Measurements from ENCODE around the gene NANOS2.

Gene NANOS2

DNA sequence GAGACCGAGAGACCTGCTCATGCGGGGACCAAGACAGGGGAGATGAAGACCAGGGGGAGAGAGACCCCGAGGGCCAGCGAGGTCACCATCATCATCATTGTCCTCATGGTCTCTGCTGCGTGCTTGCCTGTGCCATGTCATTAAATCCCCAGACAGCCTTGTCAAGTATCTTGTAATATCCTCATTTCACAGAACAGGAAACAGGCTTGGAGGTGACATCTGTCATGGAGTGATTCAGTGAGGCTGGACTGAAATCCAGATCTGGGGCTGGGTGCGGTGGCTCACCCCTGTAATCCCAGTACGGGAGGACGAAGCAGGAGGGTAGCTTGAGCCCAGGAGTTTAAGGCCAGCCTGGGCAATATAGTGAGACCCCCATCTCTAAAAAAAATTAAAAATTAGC, 5.9 kb upstream of the NANOS2 start:
- Histone ChIP-seq H3K36me3 (ENCODE audit: control insufficient read depth, insufficient read depth, low read length) (no peaks in the 10 kb centered on the region), H3K4me1 (ENCODE audit: control insufficient read depth, insufficient read depth, low read length) (no peaks in the 10 kb centered on the region), H3K27me3 (ENCODE audit: control insufficient read depth, insufficient read depth, low read length) (peaks cover 6% of the 10 kb centered on the region), H3K4me3 (ENCODE audit: low read length) (no peak overlapping the region), H3K9me3 (ENCODE audit: control insufficient read depth, low read length) (no peaks in the 10 kb centered on the region), H3K9ac (ENCODE audit: low read length) (no peak overlapping the region)

DNA sequence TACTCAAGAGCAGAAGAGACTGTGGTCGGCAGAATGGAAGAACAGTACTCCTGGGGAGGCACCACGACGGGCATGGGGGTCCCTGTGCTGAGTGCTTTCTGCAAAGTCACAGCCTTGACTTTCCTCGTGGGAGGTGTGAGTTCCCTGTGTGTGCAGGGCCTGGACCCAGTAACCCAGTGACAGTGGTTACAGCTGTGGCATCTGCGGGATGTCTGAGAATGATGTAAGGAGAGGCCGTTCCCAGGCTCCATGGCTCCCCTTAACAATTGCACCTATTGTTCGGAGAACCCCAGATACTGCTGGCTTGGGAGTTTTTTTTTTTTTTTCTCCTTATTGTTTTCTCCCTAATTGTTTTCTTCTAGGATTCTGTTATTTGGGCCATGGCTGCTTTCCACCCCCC, 5.1 kb upstream of the NANOS2 start:
- no peaks in the 10 kb centered on the region for H3K4me1 ChIP-seq (ENCODE audit: control insufficient read depth, insufficient read depth, low read length)
- peaks cover 6% of the 10 kb centered on the region for H3K27me3 ChIP-seq (ENCODE audit: control insufficient read depth, insufficient read depth, low read length)
- no peaks in the 10 kb centered on the region for H3K36me3 ChIP-seq (ENCODE audit: control insufficient read depth, insufficient read depth, low read length)
- H3K9ac ChIP-seq (ENCODE audit: low read length), result no peak overlapping the region
- H3K9me3 ChIP-seq (ENCODE audit: control insufficient read depth, low read length), result no peaks in the 10 kb centered on the region
- no peak overlapping the region for H3K4me3 ChIP-seq (ENCODE audit: low read length)

DNA sequence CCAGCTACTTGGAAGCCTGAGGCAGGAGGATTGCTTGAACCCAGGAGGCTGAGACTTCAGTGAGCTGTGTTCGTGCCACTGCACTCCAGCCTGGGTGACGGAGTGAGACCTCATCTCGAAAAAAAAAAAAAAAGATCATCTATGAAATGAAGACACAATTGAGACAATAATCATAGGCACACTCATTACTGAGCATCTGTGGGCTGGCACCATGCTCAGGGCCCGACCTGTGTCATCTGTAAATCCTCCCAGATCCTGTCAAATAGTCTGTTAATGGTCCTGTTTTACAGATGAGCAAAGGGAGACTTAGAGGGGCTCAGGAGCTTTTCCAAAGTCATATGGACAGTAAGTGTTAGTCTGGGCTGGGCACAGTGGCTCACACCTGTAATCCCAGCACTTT, 4.1 kb upstream of the NANOS2 start:
- peaks cover 6% of the 10 kb centered on the region for H3K27me3 ChIP-seq (ENCODE audit: control insufficient read depth, insufficient read depth, low read length)
- no peaks in the 10 kb centered on the region for H3K9me3 ChIP-seq (ENCODE audit: control insufficient read depth, low read length)
- no peaks in the 10 kb centered on the region for H3K4me1 ChIP-seq (ENCODE audit: control insufficient read depth, insufficient read depth, low read length)
- no peaks in the 10 kb centered on the region for H3K36me3 ChIP-seq (ENCODE audit: control insufficient read depth, insufficient read depth, low read length)
- H3K9ac ChIP-seq (ENCODE audit: low read length), result no peak overlapping the region
- H3K4me3 ChIP-seq (ENCODE audit: low read length), result no peak overlapping the region

DNA sequence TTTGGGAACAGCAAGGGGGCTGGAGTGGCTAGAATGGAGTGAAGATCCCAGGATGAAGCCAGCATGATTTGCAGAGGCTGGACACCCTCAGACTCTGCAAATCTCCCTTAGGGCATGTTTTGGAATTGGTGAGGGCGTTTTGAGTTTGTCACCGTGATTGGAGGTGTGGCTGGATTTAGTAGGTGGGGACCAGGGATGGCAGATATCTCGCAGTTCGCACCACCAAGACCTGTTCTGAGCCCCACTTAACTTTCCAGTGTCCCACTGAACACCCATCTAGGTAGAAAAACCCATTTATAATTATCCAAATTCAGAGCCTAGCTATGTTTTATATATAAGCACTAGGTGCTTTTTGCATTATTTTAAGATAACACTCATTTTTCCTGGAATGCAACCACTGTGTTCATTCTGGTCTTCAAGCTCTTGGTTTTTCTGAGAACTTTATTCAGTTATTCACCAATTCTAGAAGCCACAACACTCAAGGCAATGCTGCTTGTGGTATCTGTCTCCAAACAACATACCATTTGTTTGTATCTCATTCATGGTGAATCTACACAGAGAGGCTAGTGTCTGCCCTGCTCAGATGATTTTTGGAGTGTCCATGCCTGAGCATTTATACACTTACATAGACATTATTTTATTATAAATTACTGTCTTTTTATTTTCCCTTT, 3.0 kb upstream of the NANOS2 start:
- H3K4me3 ChIP-seq (ENCODE audit: low read length), result no peak overlapping the region
- H3K36me3 ChIP-seq (ENCODE audit: control insufficient read depth, insufficient read depth, low read length), result no peaks in the 10 kb centered on the region
- no peaks in the 10 kb centered on the region for H3K4me1 ChIP-seq (ENCODE audit: control insufficient read depth, insufficient read depth, low read length)
- H3K9me3 ChIP-seq (ENCODE audit: control insufficient read depth, low read length), result no peaks in the 10 kb centered on the region
- H3K27me3 ChIP-seq (ENCODE audit: control insufficient read depth, insufficient read depth, low read length), result peaks cover 6% of the 10 kb centered on the region
- no peak overlapping the region for H3K9ac ChIP-seq (ENCODE audit: low read length)

DNA sequence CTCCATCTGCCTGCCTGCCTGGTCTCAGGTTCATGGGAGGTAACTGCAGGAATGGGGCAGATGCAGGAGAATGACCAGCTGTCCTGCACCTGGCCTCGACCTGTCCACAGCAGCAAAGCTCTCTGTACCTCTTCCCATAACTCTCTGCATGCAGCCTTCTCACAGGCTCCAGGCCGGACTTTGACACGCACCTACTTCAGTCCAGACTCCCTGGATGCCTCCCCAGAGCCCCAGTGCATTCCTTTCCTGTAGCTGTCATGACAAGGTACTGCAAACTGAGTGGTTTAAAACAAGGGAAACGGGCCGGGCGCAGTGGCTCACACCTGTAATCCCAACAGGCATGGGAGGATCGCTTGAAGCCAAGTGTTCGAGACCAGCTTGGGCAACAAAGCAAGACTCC, 3.3 kb downstream of the NANOS2 start:
- H3K4me3 ChIP-seq (ENCODE audit: low read length), result no peak overlapping the region
- no peaks in the 10 kb centered on the region for H3K36me3 ChIP-seq (ENCODE audit: control insufficient read depth, insufficient read depth, low read length)
- H3K27me3 ChIP-seq (ENCODE audit: control insufficient read depth, insufficient read depth, low read length), result peaks cover 3% of the 10 kb centered on the region
- H3K9ac ChIP-seq (ENCODE audit: low read length), result no peak overlapping the region
- H3K9me3 ChIP-seq (ENCODE audit: control insufficient read depth, low read length), result no peaks in the 10 kb centered on the region
- no peaks in the 10 kb centered on the region for H3K4me1 ChIP-seq (ENCODE audit: control insufficient read depth, insufficient read depth, low read length)

DNA sequence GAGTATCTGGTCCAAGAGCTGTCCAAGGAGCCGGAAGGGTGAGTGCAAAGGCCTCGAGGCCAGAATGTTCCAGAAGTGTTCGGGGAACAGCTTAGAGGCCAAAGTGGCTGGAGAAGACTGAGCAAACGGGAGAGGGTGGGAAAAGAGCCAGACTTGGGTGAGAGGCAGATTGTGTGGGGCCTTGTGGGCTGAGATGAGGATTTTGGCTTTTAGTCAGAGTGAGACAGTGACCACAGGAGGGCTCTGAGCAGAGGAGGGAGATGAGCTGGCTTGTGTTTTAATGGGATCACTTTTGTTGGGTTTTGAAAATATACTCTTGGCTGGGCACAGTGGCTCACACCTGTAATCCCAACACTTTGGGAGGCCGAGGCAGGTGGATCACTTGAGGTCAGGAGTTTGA, 5.6 kb downstream of the NANOS2 start:
- Histone ChIP-seq H3K4me3 (ENCODE audit: low read length) (no peak overlapping the region), H3K36me3 (ENCODE audit: control insufficient read depth, insufficient read depth, low read length) (no peaks in the 10 kb centered on the region), H3K9me3 (ENCODE audit: control insufficient read depth, low read length) (no peaks in the 10 kb centered on the region), H3K9ac (ENCODE audit: low read length) (no peak overlapping the region), H3K27me3 (ENCODE audit: control insufficient read depth, insufficient read depth, low read length) (peaks cover 3% of the 10 kb centered on the region), H3K4me1 (ENCODE audit: control insufficient read depth, insufficient read depth, low read length) (no peaks in the 10 kb centered on the region)

DNA sequence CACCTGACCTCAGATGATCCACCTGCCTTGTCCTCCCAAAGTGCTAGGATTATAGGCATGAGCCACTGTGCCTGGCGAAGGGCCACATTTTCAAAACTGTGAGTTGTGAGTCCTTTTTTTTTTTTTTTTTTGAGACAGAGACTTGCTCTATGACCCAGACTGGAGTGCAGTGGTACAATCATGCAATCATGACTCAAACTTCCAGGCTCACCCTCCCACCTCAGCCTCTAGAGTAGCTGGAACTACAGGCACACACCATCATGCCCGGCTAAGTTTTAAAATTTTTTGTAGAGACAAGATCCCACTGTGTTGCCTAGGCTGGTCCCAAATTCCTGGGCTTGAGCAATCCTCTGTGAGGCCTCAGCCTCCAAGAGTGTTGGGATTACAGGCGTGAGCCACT, 8.4 kb downstream of the NANOS2 start:
- no peaks in the 10 kb centered on the region for H3K9me3 ChIP-seq (ENCODE audit: control insufficient read depth, low read length)
- H3K9ac ChIP-seq (ENCODE audit: low read length), result no peak overlapping the region
- H3K4me3 ChIP-seq (ENCODE audit: low read length), result no peak overlapping the region
- H3K4me1 ChIP-seq (ENCODE audit: control insufficient read depth, insufficient read depth, low read length), result peaks cover 7% of the 10 kb centered on the region
- H3K36me3 ChIP-seq (ENCODE audit: control insufficient read depth, insufficient read depth, low read length), result no peaks in the 10 kb centered on the region
- H3K27me3 ChIP-seq (ENCODE audit: control insufficient read depth, insufficient read depth, low read length), result peaks cover 3% of the 10 kb centered on the region

DNA sequence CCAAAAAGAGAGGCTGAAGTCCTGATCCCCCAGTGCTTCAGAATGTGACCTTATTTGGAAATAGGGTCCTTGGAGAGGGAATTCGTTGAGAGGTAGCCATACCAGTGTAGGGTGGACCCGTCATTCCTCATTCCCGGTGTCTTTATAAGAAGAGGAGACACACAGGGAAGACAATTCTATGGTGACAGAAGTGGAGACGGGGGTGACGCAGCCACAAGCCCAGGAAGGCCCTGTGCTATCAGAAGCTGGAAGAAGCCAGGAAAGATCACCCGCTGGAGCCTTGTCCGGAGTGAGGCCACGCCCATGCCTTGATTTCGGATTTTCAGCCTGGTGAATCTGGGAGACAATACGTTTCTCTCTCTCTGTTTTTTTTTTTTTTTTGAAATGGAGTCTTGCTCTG, 9.6 kb downstream of the NANOS2 start:
- H3K4me3 ChIP-seq (ENCODE audit: low read length), result no peak overlapping the region
- H3K27me3 ChIP-seq (ENCODE audit: control insufficient read depth, insufficient read depth, low read length), result no peaks in the 10 kb centered on the region
- no peak overlapping the region for H3K9ac ChIP-seq (ENCODE audit: low read length)
- no peaks in the 10 kb centered on the region for H3K9me3 ChIP-seq (ENCODE audit: control insufficient read depth, low read length)
- H3K4me1 ChIP-seq (ENCODE audit: control insufficient read depth, insufficient read depth, low read length), result peaks cover 13% of the 10 kb centered on the region
- H3K36me3 ChIP-seq (ENCODE audit: control insufficient read depth, insufficient read depth, low read length), result no peaks in the 10 kb centered on the region

DNA sequence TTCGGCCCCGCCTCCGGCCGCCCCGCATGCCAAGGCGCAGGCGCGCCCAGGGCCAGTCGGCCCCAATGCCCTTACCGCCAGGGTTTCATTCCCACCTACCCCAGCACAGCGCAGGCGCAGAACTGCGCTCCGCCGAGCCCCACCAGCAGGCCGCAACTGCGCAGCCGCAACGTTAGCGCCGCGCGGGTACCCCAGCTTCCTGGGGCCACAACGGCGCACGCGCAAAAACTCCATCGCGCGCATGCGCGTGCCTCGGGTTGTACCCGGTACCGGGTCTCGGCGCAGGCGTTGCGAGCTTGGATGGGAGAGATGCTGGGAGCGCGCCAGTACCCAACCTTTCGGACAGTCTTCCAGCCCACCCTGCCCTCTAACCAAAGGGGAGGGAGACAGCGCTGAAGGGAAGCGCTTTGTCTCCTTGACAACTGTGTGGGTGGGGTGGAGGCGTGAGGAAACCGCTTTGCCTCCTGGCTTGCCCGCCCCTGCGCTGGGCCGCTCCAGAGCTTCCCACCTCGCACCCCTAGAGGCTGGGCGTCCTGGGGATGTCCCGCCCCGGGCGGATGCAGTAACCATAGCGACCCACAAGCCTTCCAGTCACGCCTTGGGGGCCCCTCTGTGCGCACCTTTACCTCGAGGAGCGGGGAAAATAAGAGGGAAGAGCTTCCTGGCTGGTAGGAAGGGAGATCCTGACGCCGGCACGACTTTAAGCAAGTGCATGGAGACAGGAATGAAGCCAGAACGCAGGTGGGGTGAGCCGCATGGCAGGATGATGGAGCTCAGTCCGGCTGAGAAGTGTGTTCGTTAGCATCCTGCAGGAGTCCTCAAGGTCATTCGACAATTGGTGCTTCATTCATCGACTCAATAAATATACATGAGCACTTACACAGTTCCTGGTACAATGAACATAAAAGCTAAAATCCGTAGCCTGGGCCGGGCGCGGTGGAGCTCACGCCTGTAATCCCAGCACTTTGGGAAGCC, 11.6 kb downstream of the NANOS2 start:
- peak overlapping the region; percentile 79 for H3K4me3 ChIP-seq (ENCODE audit: low read length)
- peaks cover 13% of the 10 kb centered on the region for H3K4me1 ChIP-seq (ENCODE audit: control insufficient read depth, insufficient read depth, low read length)
- no peaks in the 10 kb centered on the region for H3K9me3 ChIP-seq (ENCODE audit: control insufficient read depth, low read length)
- H3K27me3 ChIP-seq (ENCODE audit: control insufficient read depth, insufficient read depth, low read length), result no peaks in the 10 kb centered on the region
- H3K36me3 ChIP-seq (ENCODE audit: control insufficient read depth, insufficient read depth, low read length), result no peaks in the 10 kb centered on the region
- peak overlapping the region; percentile 78 for H3K9ac ChIP-seq (ENCODE audit: low read length)

DNA sequence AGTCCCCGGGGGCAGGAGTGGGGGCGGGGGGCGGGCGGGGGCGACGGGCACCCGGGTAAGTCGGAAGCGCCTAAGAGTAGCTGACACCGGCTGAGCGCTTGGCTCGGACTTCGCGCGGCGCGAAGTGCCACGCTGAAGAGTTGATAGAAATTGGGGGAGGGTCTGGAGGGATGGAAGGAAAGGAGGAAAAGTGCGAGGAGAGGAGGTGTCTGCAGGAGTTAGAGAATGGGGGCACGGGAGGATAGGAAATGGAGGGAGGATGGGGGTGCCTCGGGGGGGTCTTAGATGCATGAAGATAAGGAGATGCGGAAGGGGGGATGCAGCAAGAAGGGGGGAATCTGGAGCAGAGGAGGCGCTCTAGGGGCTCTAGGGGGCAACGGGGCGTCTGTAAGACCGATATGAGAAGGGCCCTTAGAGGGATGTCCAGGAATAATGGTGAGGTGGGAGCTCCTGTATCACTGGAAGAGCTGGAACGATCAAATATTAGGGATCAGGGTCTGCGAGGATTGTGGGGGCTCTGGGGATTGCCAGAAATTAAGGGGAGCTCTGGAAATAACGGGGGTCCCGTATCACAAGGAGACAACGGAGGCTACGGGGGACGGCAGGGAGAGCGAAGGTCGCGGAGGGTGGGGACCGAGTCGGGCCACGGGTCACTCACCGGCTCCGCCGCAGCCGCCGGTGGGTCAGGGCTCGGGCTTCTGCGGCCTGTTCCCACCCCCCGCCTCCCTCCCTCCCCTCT, 12.5 kb downstream of the NANOS2 start, which contains the start of gene MYPOP:
Gene MYPOP, minus strand, starts transcription at position 702 of the 739 bp plus-strand sequence. CDS start 840 bp downstream, outside the sequence.
- H3K36me3 ChIP-seq (ENCODE audit: control insufficient read depth, insufficient read depth, low read length), result no peaks in the 10 kb centered on the region
- peaks cover 13% of the 10 kb centered on the region for H3K4me1 ChIP-seq (ENCODE audit: control insufficient read depth, insufficient read depth, low read length)
- H3K9me3 ChIP-seq (ENCODE audit: control insufficient read depth, low read length), result no peaks in the 10 kb centered on the region
- H3K27me3 ChIP-seq (ENCODE audit: control insufficient read depth, insufficient read depth, low read length), result no peaks in the 10 kb centered on the region
- peak within 1 kb of the TSS; percentile 79 for H3K4me3 ChIP-seq (ENCODE audit: low read length)
- peak within 1 kb of the TSS; percentile 78 for H3K9ac ChIP-seq (ENCODE audit: low read length)

DNA sequence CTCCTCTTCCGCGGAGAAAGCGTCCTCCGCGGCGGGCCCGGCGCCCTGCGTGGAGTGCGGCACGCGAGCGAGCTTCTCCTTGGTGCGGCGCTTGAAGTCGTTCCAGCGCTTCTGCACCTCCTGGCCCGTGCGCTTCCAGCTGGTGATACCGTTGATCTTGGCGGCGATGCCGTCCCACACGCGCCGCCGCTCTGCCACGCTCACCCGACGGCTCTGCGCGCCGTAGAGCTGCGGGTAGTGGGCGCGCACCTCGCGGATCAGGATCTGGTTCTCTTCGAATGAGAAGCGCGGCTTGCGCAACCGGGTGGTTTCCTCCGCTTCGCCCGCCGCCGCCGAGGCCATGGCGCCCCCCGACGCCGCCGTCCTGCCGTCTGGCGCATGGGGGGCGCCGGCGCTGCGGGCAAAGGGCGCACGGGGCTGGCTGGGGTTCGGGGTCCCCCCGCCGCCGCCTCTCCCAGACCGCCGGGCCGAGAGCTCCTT, 13.1 kb downstream of the NANOS2 start:
- no peaks in the 10 kb centered on the region for H3K27me3 ChIP-seq (ENCODE audit: control insufficient read depth, insufficient read depth, low read length)
- peaks cover 13% of the 10 kb centered on the region for H3K4me1 ChIP-seq (ENCODE audit: control insufficient read depth, insufficient read depth, low read length)
- peak overlapping the region; percentile 39 for H3K9ac ChIP-seq (ENCODE audit: low read length)

More for the DNA sequence above, 13.1 kb downstream of the NANOS2 start:
- Histone ChIP-seq H3K36me3 (ENCODE audit: control insufficient read depth, insufficient read depth, low read length) (no peaks in the 10 kb centered on the region), H3K4me3 (ENCODE audit: low read length) (peak overlapping the region; percentile 74), H3K9me3 (ENCODE audit: control insufficient read depth, low read length) (no peaks in the 10 kb centered on the region)

Data from mucosa of stomach (tissue), 1 donor.